ENCODE data around the gene CSN3. TPM values are rescaled to one million over a fixed set of nuclear protein-coding genes. Genes with fewer than 3 reads are reported as not detected.
"Not testable (repeated sequence)": the region's sequence is repeated elsewhere in the genome, so short reads cannot be mapped to it uniquely, and the experiment has no call there.

CSN3 gene
- total and polyA plus RNA-seq, 4 donors, result not detected

DNA sequence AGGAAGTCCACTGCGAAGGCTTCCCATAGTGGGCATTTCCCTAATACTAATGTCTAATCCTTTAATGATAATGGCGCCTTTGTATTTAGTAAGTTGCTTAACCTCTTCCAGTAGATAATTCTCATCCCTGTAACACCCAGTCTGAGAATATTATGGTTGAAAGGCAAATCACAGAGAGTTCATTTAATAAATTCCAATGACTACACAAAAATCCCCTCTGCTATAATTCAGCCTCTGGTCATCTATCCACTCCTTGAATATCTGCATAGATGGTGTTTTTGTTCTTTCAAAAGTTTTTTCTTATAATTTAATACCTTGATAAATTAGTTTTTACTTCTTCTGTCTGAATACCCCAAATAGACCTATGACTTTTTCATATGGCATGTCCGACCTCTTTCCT is 21.0 kb upstream of the CSN3 start:
- DNase-seq; H3K27ac ChIP-seq (ENCODE audit: low read depth in 1 of 2, low read length in 2 of 2); H3K36me3 ChIP-seq (ENCODE audit: control insufficient read depth in 1 of 2, insufficient read depth in 2 of 2, low read length in 1 of 2); intact Hi-C loops (cut with DNase I); H3K27me3 ChIP-seq (ENCODE audit: control insufficient read depth in 1 of 2, insufficient read depth in 2 of 2, low read length in 1 of 2); H3K4me3 ChIP-seq (ENCODE audit: low read length in 2 of 2); H3K9me3 ChIP-seq (ENCODE audit: control insufficient read depth, low read length); ATAC-seq (ENCODE audit: low FRiP score); H3K4me1 ChIP-seq (ENCODE audit: control insufficient read depth in 1 of 2, insufficient read depth in 2 of 2, low read length in 2 of 2): not testable (repeated sequence)
- 93 to 96% methylated on average over 3 of the region's 3 CpGs for WGBS, 2 donors

DNA sequence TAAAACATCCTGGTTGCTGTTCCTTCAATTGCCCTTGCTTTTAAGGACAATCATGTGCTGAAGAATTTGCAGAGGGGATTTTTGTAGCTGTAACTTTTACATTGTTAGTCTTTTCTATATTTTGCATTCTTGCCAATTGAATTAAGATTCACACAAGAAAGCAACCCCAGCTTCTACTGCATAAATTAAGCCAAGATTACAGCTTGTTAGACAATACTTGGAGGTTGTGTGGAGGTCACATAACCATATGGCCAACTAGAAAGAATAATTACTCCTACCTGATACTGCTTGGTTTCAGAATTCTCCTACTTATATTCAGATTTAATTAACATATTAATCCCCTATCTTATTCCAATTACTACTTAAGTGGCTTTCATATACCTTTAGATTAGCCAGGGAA is 20.6 kb upstream of the CSN3 start:
- H3K4me3 ChIP-seq (ENCODE audit: low read length in 2 of 2); DNase-seq; H3K36me3 ChIP-seq (ENCODE audit: control insufficient read depth in 1 of 2, insufficient read depth in 2 of 2, low read length in 1 of 2); H3K27ac ChIP-seq (ENCODE audit: low read depth in 1 of 2, low read length in 2 of 2); intact Hi-C loops (cut with DNase I); H3K4me1 ChIP-seq (ENCODE audit: control insufficient read depth in 1 of 2, insufficient read depth in 2 of 2, low read length in 2 of 2); H3K9me3 ChIP-seq (ENCODE audit: control insufficient read depth, low read length); H3K27me3 ChIP-seq (ENCODE audit: control insufficient read depth in 1 of 2, insufficient read depth in 2 of 2, low read length in 1 of 2); ATAC-seq (ENCODE audit: low FRiP score): not testable (repeated sequence)

DNA sequence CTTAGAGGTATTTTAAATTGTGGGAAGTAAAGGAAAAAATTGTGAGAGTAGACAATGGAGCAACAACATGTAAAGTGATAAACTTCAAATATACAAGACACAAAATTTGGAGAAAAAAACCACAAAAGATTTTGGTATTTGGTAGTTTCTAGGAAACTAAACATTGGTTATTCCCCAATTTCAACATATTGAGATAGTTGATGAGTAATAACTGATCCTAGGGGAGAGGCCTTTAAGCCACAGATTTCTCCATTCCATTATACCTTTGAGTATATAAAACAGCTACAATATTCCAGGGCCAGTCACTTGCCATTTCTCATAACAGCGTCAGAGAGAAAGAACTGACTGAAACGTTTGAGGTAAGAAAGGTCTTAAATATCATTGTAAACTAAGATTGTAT is 16.6 kb upstream of the CSN3 start, which contains the start of gene FDCSP:
Gene FDCSP (plus strand): TSS at position 301 of the 400 bp plus-strand sequence. CDS start 5,071 bp downstream, outside the sequence.
- H3K36me3 ChIP-seq (ENCODE audit: control insufficient read depth in 1 of 2, insufficient read depth in 2 of 2, low read length in 1 of 2), result no peaks in the 10 kb centered on the region
- WGBS, 2 donors, result 62 to 70% methylated on average over 2 of the region's 2 CpGs
- H3K4me3 ChIP-seq (ENCODE audit: low read length in 2 of 2), result no peak within 1 kb of the TSS
- DNase-seq, result no peak
- H3K4me1 ChIP-seq (ENCODE audit: control insufficient read depth in 1 of 2, insufficient read depth in 2 of 2, low read length in 2 of 2), result no peaks in the 10 kb centered on the region
- H3K27me3 ChIP-seq (ENCODE audit: control insufficient read depth in 1 of 2, insufficient read depth in 2 of 2, low read length in 1 of 2), result no peaks in the 10 kb centered on the region
- intact Hi-C loops (cut with DNase I), result no loop called here
- H3K9me3 ChIP-seq (ENCODE audit: control insufficient read depth, low read length), result no peaks in the 10 kb centered on the region
- no peak for ATAC-seq (ENCODE audit: low FRiP score)
- no peak within 1 kb of the TSS for H3K27ac ChIP-seq (ENCODE audit: low read depth in 1 of 2, low read length in 2 of 2)

- WGBS, 2 donors, result 29 to 98% methylated on average over 1 of the region's 1 CpG
- H3K9me3 ChIP-seq (ENCODE audit: control insufficient read depth, low read length), result no peaks in the 10 kb centered on the region
- H3K4me1 ChIP-seq (ENCODE audit: control insufficient read depth in 1 of 2, insufficient read depth in 2 of 2, low read length in 2 of 2), result peaks cover 2 to 7% of the 10 kb centered on the region in 2 donors
Observed at GRCh38 chr4:70236125-70236524, 6.3 kb upstream of the CSN3 start.

DNA sequence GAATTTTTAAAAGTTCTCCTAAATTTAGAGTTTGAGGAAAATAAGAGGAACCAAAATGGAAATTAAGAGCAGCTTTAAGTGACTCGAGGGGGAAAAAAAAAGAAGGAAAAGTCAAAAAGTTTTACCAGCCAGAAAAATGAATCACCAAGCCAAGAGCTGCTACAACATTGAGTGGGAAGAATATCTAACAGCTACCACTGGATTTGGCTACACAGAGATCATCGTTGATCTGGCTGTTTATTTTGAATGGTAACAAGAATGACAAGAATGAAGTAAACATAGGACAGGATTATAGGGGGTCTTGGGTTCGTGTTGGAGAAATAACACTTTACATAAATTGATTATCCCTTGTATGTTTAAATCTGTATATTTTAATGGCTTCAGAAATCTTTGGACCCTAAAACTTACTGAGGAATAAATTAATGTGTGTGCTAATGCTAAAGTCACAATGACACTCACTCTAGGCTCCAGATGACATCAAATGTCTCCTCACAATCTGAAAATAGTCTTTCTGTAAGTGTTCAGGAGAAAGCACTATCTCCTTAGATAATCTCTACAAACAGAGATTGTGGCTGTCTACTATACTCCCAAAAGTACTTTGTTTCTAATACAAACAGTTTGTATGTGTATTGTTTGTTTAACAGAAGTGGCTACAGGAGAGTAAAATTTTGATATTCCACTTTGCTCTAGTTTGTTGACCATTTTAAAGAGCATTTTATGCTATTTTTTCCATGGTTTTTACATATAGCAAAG is 3.1 kb upstream of the CSN3 start:
- H3K4me1 ChIP-seq (ENCODE audit: control insufficient read depth in 1 of 2, insufficient read depth in 2 of 2, low read length in 2 of 2), result peaks cover 2 to 7% of the 10 kb centered on the region in 2 donors
- ATAC-seq (ENCODE audit: low FRiP score) (no peak), DNase-seq (no peak)
- no peak overlapping the region for H3K27ac ChIP-seq (ENCODE audit: low read depth in 1 of 2, low read length in 2 of 2)
- no peak overlapping the region for H3K4me3 ChIP-seq (ENCODE audit: low read length in 2 of 2)
- H3K27me3 ChIP-seq (ENCODE audit: control insufficient read depth in 1 of 2, insufficient read depth in 2 of 2, low read length in 1 of 2), result no peaks in the 10 kb centered on the region
- no peaks in the 10 kb centered on the region for H3K9me3 ChIP-seq (ENCODE audit: control insufficient read depth, low read length)
- intact Hi-C loops (cut with DNase I), result no loop called here
- no peaks in the 10 kb centered on the region for H3K36me3 ChIP-seq (ENCODE audit: control insufficient read depth in 1 of 2, insufficient read depth in 2 of 2, low read length in 1 of 2)
- WGBS, 2 donors, result 7 to 12% methylated on average over 3 of the region's 3 CpGs

More at GRCh38 chr4:70236125-70236524, 6.3 kb upstream of the CSN3 start:
- intact Hi-C loops (cut with DNase I), result no loop called here
- ATAC-seq (ENCODE audit: low FRiP score), result no peak
- Histone ChIP-seq H3K36me3 (ENCODE audit: control insufficient read depth in 1 of 2, insufficient read depth in 2 of 2, low read length in 1 of 2) (no peaks in the 10 kb centered on the region), H3K27me3 (ENCODE audit: control insufficient read depth in 1 of 2, insufficient read depth in 2 of 2, low read length in 1 of 2) (no peaks in the 10 kb centered on the region), H3K27ac (ENCODE audit: low read depth in 1 of 2, low read length in 2 of 2) (no peak overlapping the region), H3K4me3 (ENCODE audit: low read length in 2 of 2) (no peak overlapping the region)
- DNase-seq, result no peak

- intact Hi-C loops (cut with DNase I), result no loop called here
- no peaks in the 10 kb centered on the region for H3K36me3 ChIP-seq (ENCODE audit: control insufficient read depth in 1 of 2, insufficient read depth in 2 of 2, low read length in 1 of 2)
- H3K27me3 ChIP-seq (ENCODE audit: control insufficient read depth in 1 of 2, insufficient read depth in 2 of 2, low read length in 1 of 2), result no peaks in the 10 kb centered on the region
- no peak overlapping the region for H3K4me3 ChIP-seq (ENCODE audit: low read length in 2 of 2)
- H3K4me1 ChIP-seq (ENCODE audit: control insufficient read depth in 1 of 2, insufficient read depth in 2 of 2, low read length in 2 of 2), result peaks cover 2 to 7% of the 10 kb centered on the region in 2 donors
- no peaks in the 10 kb centered on the region for H3K9me3 ChIP-seq (ENCODE audit: control insufficient read depth, low read length)
- DNase-seq (no peak), ATAC-seq (ENCODE audit: low FRiP score) (no peak)
- no peak overlapping the region for H3K27ac ChIP-seq (ENCODE audit: low read depth in 1 of 2, low read length in 2 of 2)
- 37 to 50% methylated on average over 5 of the region's 5 CpGs for WGBS, 2 donors
Observed at GRCh38 chr4:70239884-70240591, 2.4 kb upstream of the CSN3 start.

DNA sequence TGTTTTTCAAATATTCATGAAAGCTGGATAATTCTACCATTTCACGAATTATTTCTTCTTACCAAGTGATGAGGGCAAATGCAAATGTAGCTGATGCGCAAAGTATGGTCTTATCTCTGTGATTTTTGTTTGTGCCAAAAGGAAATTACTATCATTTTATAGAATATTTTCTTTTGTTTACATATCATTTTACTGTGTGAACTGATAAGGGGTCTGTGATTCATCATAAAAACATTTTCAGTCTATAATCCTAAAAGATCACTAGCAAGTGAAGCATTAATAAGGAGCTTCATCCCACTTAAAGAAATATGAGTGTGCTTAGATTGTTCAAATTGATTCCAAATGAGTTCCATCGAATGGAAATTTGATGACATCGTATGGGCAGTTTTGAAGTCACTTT is 694 bp downstream of the CSN3 start:
- H3K4me3 ChIP-seq (ENCODE audit: low read length in 2 of 2), result no peak overlapping the region
- H3K27me3 ChIP-seq (ENCODE audit: control insufficient read depth in 1 of 2, insufficient read depth in 2 of 2, low read length in 1 of 2), result no peaks in the 10 kb centered on the region
- no peak overlapping the region for H3K27ac ChIP-seq (ENCODE audit: low read depth in 1 of 2, low read length in 2 of 2)
- H3K4me1 ChIP-seq (ENCODE audit: control insufficient read depth in 1 of 2, insufficient read depth in 2 of 2, low read length in 2 of 2), result peaks cover 0 to 3% of the 10 kb centered on the region in 2 donors
- no peaks in the 10 kb centered on the region for H3K9me3 ChIP-seq (ENCODE audit: control insufficient read depth, low read length)
- WGBS, 2 donors, result 76 to 91% methylated on average over 4 of the region's 4 CpGs
- intact Hi-C loops (cut with DNase I), result no loop called here
- DNase-seq (no peak), ATAC-seq (ENCODE audit: low FRiP score) (no peak)
- H3K36me3 ChIP-seq (ENCODE audit: control insufficient read depth in 1 of 2, insufficient read depth in 2 of 2, low read length in 1 of 2), result no peaks in the 10 kb centered on the region

DNA sequence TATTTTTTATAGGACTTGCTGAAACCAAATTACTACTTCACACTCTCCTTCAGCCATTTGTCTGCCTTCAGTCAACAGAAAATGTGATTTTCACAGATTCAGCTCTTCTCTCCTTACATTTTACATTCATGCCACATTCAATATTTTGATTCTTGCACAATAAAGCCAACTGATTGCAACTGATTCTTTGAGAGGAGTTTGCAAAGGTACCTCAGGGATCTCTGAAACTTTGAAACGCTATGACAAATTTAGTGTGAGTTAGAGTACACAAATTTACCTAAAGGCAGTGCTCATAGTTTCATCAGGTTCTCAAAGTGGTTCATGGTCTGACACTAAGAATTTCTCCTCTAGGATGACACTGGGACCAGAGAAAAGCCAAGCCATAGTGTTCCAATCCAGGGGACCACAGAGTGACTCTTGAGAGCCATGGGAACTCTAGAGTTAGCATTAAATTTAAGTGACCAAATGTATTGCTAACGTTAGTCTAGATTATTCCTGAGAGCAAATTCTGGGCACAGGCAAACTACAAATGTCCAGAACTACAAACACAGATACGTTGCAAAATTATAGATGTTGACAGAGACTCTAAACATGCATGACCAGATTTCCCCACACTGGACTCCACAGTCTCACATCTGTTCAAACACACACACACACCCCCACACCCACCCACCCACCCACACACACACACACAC is 9.0 kb downstream of the CSN3 start:
- H3K4me1 ChIP-seq (ENCODE audit: control insufficient read depth in 1 of 2, insufficient read depth in 2 of 2, low read length in 2 of 2), result no peaks in the 10 kb centered on the region
- no peak for DNase-seq
- H3K27me3 ChIP-seq (ENCODE audit: control insufficient read depth in 1 of 2, insufficient read depth in 2 of 2, low read length in 1 of 2), result no peaks in the 10 kb centered on the region
- ATAC-seq (ENCODE audit: low FRiP score), result no peak
- no peaks in the 10 kb centered on the region for H3K36me3 ChIP-seq (ENCODE audit: control insufficient read depth in 1 of 2, insufficient read depth in 2 of 2, low read length in 1 of 2)
- no peak overlapping the region for H3K27ac ChIP-seq (ENCODE audit: low read depth in 1 of 2, low read length in 2 of 2)
- no peaks in the 10 kb centered on the region for H3K9me3 ChIP-seq (ENCODE audit: control insufficient read depth, low read length)
- H3K4me3 ChIP-seq (ENCODE audit: low read length in 2 of 2), result no peak overlapping the region
- intact Hi-C loops (cut with DNase I), result no loop called here
- WGBS, 2 donors, result 27 to 47% methylated on average over 3 of the region's 3 CpGs

All from aorta (tissue), 5 donors.